Neural crest cell (in vitro differentiated cells): Measurements from ENCODE around the gene SYNGR4. TPM values are rescaled to one million over a fixed set of nuclear protein-coding genes. Genes with fewer than 3 reads are reported as not detected.
A peak's percentile ranks its signal among the peaks of the same experiment; 100 is the strongest.

Experiments used
- DNase-seq: peaks from one replicate; pipeline ENCODE4 v3.0.0; 2021; ENCODE audit warnings: low read depth, mixed read lengths, low spot score
- H3K27ac Mint-ChIP-seq: one replicate; pipeline ENCODE4 v1.8.0; 2021; ENCODE audit warnings: mild to moderate bottlenecking, mixed read lengths; ENCODE audit not compliant: unreplicated experiment
- H3K27me3 Mint-ChIP-seq: 2 replicates; pipeline ENCODE4 v1.8.0; 2021; ENCODE audit warnings: low read depth, mild to moderate bottlenecking, mixed read lengths
- H3K36me3 Mint-ChIP-seq: 2 replicates; pipeline ENCODE4 v1.8.0; 2021; ENCODE audit warnings: low read depth, mild to moderate bottlenecking, mixed read lengths
- H3K4me1 Mint-ChIP-seq: 2 replicates; pipeline ENCODE4 v1.8.0; 2021; ENCODE audit warnings: mixed read lengths
- H3K4me3 Mint-ChIP-seq: one replicate; pipeline ENCODE4 v1.8.0; 2021; ENCODE audit warnings: mild to moderate bottlenecking, mixed read lengths
- H3K9me3 Mint-ChIP-seq: 2 replicates; pipeline ENCODE4 v1.8.0; 2021; ENCODE audit warnings: mixed read lengths
- CTCF ChIP-seq: fragments of 200-600 bp; sonication (generic); conservative IDR thresholded peaks from 2 replicates; pipeline ENCODE4 v1.5.0; 2021; ENCODE audit warnings: antibody characterized with exemption, mild to moderate bottlenecking
- total RNA-seq: library from RNA; stranded (reverse); gene quantifications from 2 replicates; pipeline ENCODE4 v1.2.1, GENCODE V29; 2021

SYNGR4 gene
- total RNA-seq, 1 donor from 2014 or later = not detected

GRCh38 chr19:48415395-48415794, 51.2 kb downstream of the SYNGR4 start:
- no peak for DNase-seq
- H3K4me3 Mint-ChIP-seq = no peak overlapping the region

GRCh38 chr19:48415806-48416221, 51.6 kb downstream of the SYNGR4 start:
- no peak for DNase-seq
- Mint-ChIP-seq H3K4me1 (peaks cover 25% of the 10 kb centered on the region), H3K9me3 (no peaks in the 10 kb centered on the region), H3K4me3 (no peak overlapping the region), H3K36me3 (no peaks in the 10 kb centered on the region), H3K27ac (no peak overlapping the region), H3K27me3 (peaks cover 38% of the 10 kb centered on the region)
- TF ChIP-seq CTCF = no peak

More at GRCh38 chr19:48415395-48415794, 51.2 kb downstream of the SYNGR4 start:
- Mint-ChIP-seq H3K4me1 (peaks cover 25% of the 10 kb centered on the region), H3K27ac (no peak overlapping the region), H3K9me3 (no peaks in the 10 kb centered on the region), H3K27me3 (peaks cover 41% of the 10 kb centered on the region), H3K36me3 (no peaks in the 10 kb centered on the region)
- no peak for TF ChIP-seq CTCF

- DNase-seq = no peak
- Mint-ChIP-seq H3K27ac (peak overlapping the region; percentile 87), H3K4me1 (peaks cover 25% of the 10 kb centered on the region), H3K27me3 (peaks cover 34% of the 10 kb centered on the region), H3K36me3 (no peaks in the 10 kb centered on the region), H3K4me3 (peak overlapping the region; percentile 47), H3K9me3 (no peaks in the 10 kb centered on the region)
- no peak for TF ChIP-seq CTCF
Observed at GRCh38 chr19:48417421-48417820, 53.3 kb downstream of the SYNGR4 start.

GRCh38 chr19:48418317-48419064, 54.3 kb downstream of the SYNGR4 start:
- TF ChIP-seq CTCF = no peak
- Mint-ChIP-seq H3K4me3 (no peak overlapping the region), H3K4me1 (peaks cover 29% of the 10 kb centered on the region), H3K27me3 (peaks cover 30% of the 10 kb centered on the region), H3K36me3 (no peaks in the 10 kb centered on the region), H3K27ac (no peak overlapping the region), H3K9me3 (no peaks in the 10 kb centered on the region)
- no peak for DNase-seq

GRCh38 chr19:48419158-48419920, 55.2 kb downstream of the SYNGR4 start:
- Mint-ChIP-seq H3K27ac (no peak overlapping the region), H3K36me3 (no peaks in the 10 kb centered on the region), H3K4me1 (peaks cover 30% of the 10 kb centered on the region), H3K27me3 (peaks cover 21% of the 10 kb centered on the region), H3K9me3 (no peaks in the 10 kb centered on the region), H3K4me3 (no peak overlapping the region)
- DNase-seq = peak; percentile 50
- TF ChIP-seq CTCF = no peak
